ENCODE data around the gene CAMK2N2.

The CAMK2N2 gene

GRCh38 chr3:184234224-184234623 is 27.1 kb downstream of the CAMK2N2 start:
- no peak overlapping the region for H3K4me3 ChIP-seq (ENCODE audit: low read length)
- H3K9me3 ChIP-seq (ENCODE audit: insufficient read depth, low read length) = no peaks in the 10 kb centered on the region
- TF ChIP-seq CTCF (IDR thresholded peaks at IDR 0.05; ENCODE audit: low read depth, low read length) (no peak), EZH2phosphoT487 (IDR thresholded peaks at IDR 0.05; ENCODE audit: low read depth) (no peak)
- H3K4me2 ChIP-seq (ENCODE audit: low read length) = no peak overlapping the region
- H3K36me3 ChIP-seq (replicated peaks; ENCODE audit: low read depth, low read length) = no peaks in the 10 kb centered on the region
- H3K27me3 ChIP-seq (ENCODE audit: low read depth, low read length) = no peaks in the 10 kb centered on the region
- no peaks in the 10 kb centered on the region for H4K20me1 ChIP-seq (ENCODE audit: insufficient read depth, low read length)
- H3K9ac ChIP-seq (ENCODE audit: low read length) = no peak overlapping the region
- no peaks in the 10 kb centered on the region for H3K4me1 ChIP-seq (ENCODE audit: low read length)
- H2AFZ ChIP-seq (ENCODE audit: low read depth, low read length) = no peak overlapping the region
- H3K79me2 ChIP-seq (ENCODE audit: low read length) = no peaks in the 10 kb centered on the region
- no peak overlapping the region for H3K27ac ChIP-seq (ENCODE audit: low read length)

GRCh38 chr3:184233127-184233843 is 28.1 kb downstream of the CAMK2N2 start:
- H3K4me2 ChIP-seq (ENCODE audit: low read length) = no peak overlapping the region
- H3K27me3 ChIP-seq (ENCODE audit: low read depth, low read length) = peaks cover 7% of the 10 kb centered on the region
- H3K4me1 ChIP-seq (ENCODE audit: low read length) = 0 out of 2 replicates have a peak, but pooled peaks cover 2% of the 10 kb centered on the region
- TF ChIP-seq EZH2phosphoT487 (IDR thresholded peaks at IDR 0.05; ENCODE audit: low read depth) = no peak
- no peak for TF ChIP-seq CTCF (IDR thresholded peaks at IDR 0.05; ENCODE audit: low read depth, low read length)
- H3K9me3 ChIP-seq (ENCODE audit: insufficient read depth, low read length) = no peaks in the 10 kb centered on the region
- no peak overlapping the region for H3K27ac ChIP-seq (ENCODE audit: low read length)
- H3K9ac ChIP-seq (ENCODE audit: low read length) = no peak overlapping the region
- no peaks in the 10 kb centered on the region for H4K20me1 ChIP-seq (ENCODE audit: insufficient read depth, low read length)
- no peak overlapping the region for H3K4me3 ChIP-seq (ENCODE audit: low read length)
- H3K36me3 ChIP-seq (replicated peaks; ENCODE audit: low read depth, low read length) = no peaks in the 10 kb centered on the region
- no peaks in the 10 kb centered on the region for H3K79me2 ChIP-seq (ENCODE audit: low read length)
- no peak overlapping the region for H2AFZ ChIP-seq (ENCODE audit: low read depth, low read length)

GRCh38 chr3:184231671-184232070 is 29.7 kb downstream of the CAMK2N2 start:
- no peak overlapping the region for H3K9ac ChIP-seq (ENCODE audit: low read length)
- H3K4me2 ChIP-seq (ENCODE audit: low read length) = no peak overlapping the region
- H3K9me3 ChIP-seq (ENCODE audit: insufficient read depth, low read length) = no peaks in the 10 kb centered on the region
- 0 out of 2 replicates have a peak, but pooled peaks cover 2% of the 10 kb centered on the region for H3K4me1 ChIP-seq (ENCODE audit: low read length)
- H3K27ac ChIP-seq (ENCODE audit: low read length) = no peak overlapping the region
- H3K4me3 ChIP-seq (ENCODE audit: low read length) = no peak overlapping the region
- H4K20me1 ChIP-seq (ENCODE audit: insufficient read depth, low read length) = no peaks in the 10 kb centered on the region
- no peaks in the 10 kb centered on the region for H3K36me3 ChIP-seq (replicated peaks; ENCODE audit: low read depth, low read length)
- H2AFZ ChIP-seq (ENCODE audit: low read depth, low read length) = no peak overlapping the region
- TF ChIP-seq EZH2phosphoT487 (IDR thresholded peaks at IDR 0.05; ENCODE audit: low read depth) = no peak
- TF ChIP-seq CTCF (IDR thresholded peaks at IDR 0.05; ENCODE audit: low read depth, low read length) = no peak
- no peaks in the 10 kb centered on the region for H3K79me2 ChIP-seq (ENCODE audit: low read length)
- H3K27me3 ChIP-seq (ENCODE audit: low read depth, low read length) = peaks cover 16% of the 10 kb centered on the region

- no peak for TF ChIP-seq EZH2phosphoT487 (IDR thresholded peaks at IDR 0.05; ENCODE audit: low read depth)
- TF ChIP-seq CTCF (IDR thresholded peaks at IDR 0.05; ENCODE audit: low read depth, low read length) = no peak
- no peak overlapping the region for H3K4me3 ChIP-seq (ENCODE audit: low read length)
- no peak overlapping the region for H3K9ac ChIP-seq (ENCODE audit: low read length)
- H3K79me2 ChIP-seq (ENCODE audit: low read length) = no peaks in the 10 kb centered on the region
- H3K36me3 ChIP-seq (replicated peaks; ENCODE audit: low read depth, low read length) = no peaks in the 10 kb centered on the region
- H3K9me3 ChIP-seq (ENCODE audit: insufficient read depth, low read length) = no peaks in the 10 kb centered on the region
- H3K27ac ChIP-seq (ENCODE audit: low read length) = no peak overlapping the region
- 0 out of 2 replicates have a peak, but pooled peaks cover 2% of the 10 kb centered on the region for H3K4me1 ChIP-seq (ENCODE audit: low read length)
- H4K20me1 ChIP-seq (ENCODE audit: insufficient read depth, low read length) = no peaks in the 10 kb centered on the region
- H2AFZ ChIP-seq (ENCODE audit: low read depth, low read length) = no peak overlapping the region
- peaks cover 19% of the 10 kb centered on the region for H3K27me3 ChIP-seq (ENCODE audit: low read depth, low read length)
- H3K4me2 ChIP-seq (ENCODE audit: low read length) = no peak overlapping the region
Measured at GRCh38 chr3:184230603-184231528, 30.5 kb downstream of the CAMK2N2 start.
